Measurements from ENCODE around the gene SLX9. TPM values are rescaled to one million over a fixed set of nuclear protein-coding genes. Genes with fewer than 3 reads are reported as not detected.

SLX9 gene
- polyA plus RNA-seq, 1 of the 3 experiments (the other 2 are of a cell fraction) = 42.9 TPM

GRCh38 chr21:44923480-44924084 lies 16.2 kb upstream of the SLX9 start:
- Histone ChIP-seq H4K20me1 (ENCODE audit: insufficient read depth) (no peaks in the 10 kb centered on the region), H2AFZ (ENCODE audit: low read depth) (no peak overlapping the region), H3K9me2 (no peaks in the 10 kb centered on the region), H3K9me3 (no peaks in the 10 kb centered on the region), H3K27ac (ENCODE audit: low read depth in 2 of 2, low read length in 1 of 2) (no peak overlapping the region), H3K36me3 (replicated peaks in 1 of 2; ENCODE audit: control insufficient read depth in 1 of 2, insufficient read depth in 2 of 2, low read length in 1 of 2) (no peaks in the 10 kb centered on the region), H3K27me3 (ENCODE audit: insufficient read depth) (peaks cover 31% of the 10 kb centered on the region; the same call in 1 of the 2 replicates), H3K4me2 (no peak overlapping the region), H3K4me3 (ENCODE audit: low read depth in 2 of 2, low read length in 1 of 2) (no peak overlapping the region), H3K9ac (no peak overlapping the region), H3K79me2 (ENCODE audit: insufficient read depth) (no peaks in the 10 kb centered on the region), H3F3A (replicated peaks; ENCODE audit: insufficient read depth) (peaks cover 4% of the 10 kb centered on the region), H3K4me1 (ENCODE audit: control insufficient read depth in 1 of 2, insufficient read depth in 2 of 2, low read depth in 1 of 2, low read length in 1 of 2) (peaks cover 9 to 20% of the 10 kb centered on the region in 2 experiments; a peak in 2 of 4 replicates)
- DNase-seq = no peak
- CTCF ChIA-PET = no interaction called here
- TF ChIP-seq TEAD4 (IDR thresholded peaks at IDR 0.05; ENCODE audit: borderline replicate concordance, insufficient read depth) = no peak
- TF ChIP-seq IRF3 (IDR thresholded peaks at IDR 0.05; ENCODE audit: low read depth, low read length) = no peak
- no peak for TF ChIP-seq NRF1 (IDR thresholded peaks at IDR 0.05; ENCODE audit: low read depth, low read length)
- TF ChIP-seq MEF2A (IDR thresholded peaks at IDR 0.05; ENCODE audit: borderline replicate concordance, low read depth) = no peak
- TF ChIP-seq MXI1 (IDR thresholded peaks at IDR 0.05; ENCODE audit: low read depth, low read length) = no peak
- no peak for TF ChIP-seq CHD2 (IDR thresholded peaks at IDR 0.05; ENCODE audit: low read length, partially characterized antibody)
- no peak for TF ChIP-seq USF1 (IDR thresholded peaks at IDR 0.05; ENCODE audit: borderline replicate concordance, low read depth)
- no peak for TF ChIP-seq TCF12 (IDR thresholded peaks at IDR 0.05)
- TF ChIP-seq SIN3A (IDR thresholded peaks at IDR 0.05; ENCODE audit: borderline replicate concordance, low read depth, low read length) = no peak
- no peak for TF ChIP-seq TAF1 (IDR thresholded peaks at IDR 0.05; ENCODE audit: borderline replicate concordance, low read depth, low read length)
- no peak for TF ChIP-seq FOXJ3 (CRISPR knock-in tag; IDR thresholded peaks at IDR 0.05)
- TF ChIP-seq FOXM1 (IDR thresholded peaks at IDR 0.05; ENCODE audit: low read depth) = no peak
- TF ChIP-seq ELF1 (IDR thresholded peaks at IDR 0.05) = no peak
- TF ChIP-seq MAX (IDR thresholded peaks at IDR 0.05; ENCODE audit: low read depth) = no peak
- TF ChIP-seq RCOR1 (IDR thresholded peaks at IDR 0.05; ENCODE audit: low read length) = no peak
- TF ChIP-seq EZH2phosphoT487 (IDR thresholded peaks at IDR 0.05; ENCODE audit: borderline replicate concordance, low read depth) = no peak
- no peak for TF ChIP-seq GATA2 (CRISPR knock-in tag; IDR thresholded peaks at IDR 0.05)
- POLR2A ChIA-PET = no interaction called here
- 44% methylated on average over 10 of the region's 10 CpGs for WGBS (ENCODE audit: low lambda C conversion rate)

Measured in SK-N-SH (cell line).